ENCODE measurements around the gene NPFF. TPM values are rescaled to one million over a fixed set of nuclear protein-coding genes. Genes with fewer than 3 reads are reported as not detected.

Gene NPFF
- total RNA-seq, 2 donors from 2014 or later, result 9.1 TPM; not detected in 1

DNA sequence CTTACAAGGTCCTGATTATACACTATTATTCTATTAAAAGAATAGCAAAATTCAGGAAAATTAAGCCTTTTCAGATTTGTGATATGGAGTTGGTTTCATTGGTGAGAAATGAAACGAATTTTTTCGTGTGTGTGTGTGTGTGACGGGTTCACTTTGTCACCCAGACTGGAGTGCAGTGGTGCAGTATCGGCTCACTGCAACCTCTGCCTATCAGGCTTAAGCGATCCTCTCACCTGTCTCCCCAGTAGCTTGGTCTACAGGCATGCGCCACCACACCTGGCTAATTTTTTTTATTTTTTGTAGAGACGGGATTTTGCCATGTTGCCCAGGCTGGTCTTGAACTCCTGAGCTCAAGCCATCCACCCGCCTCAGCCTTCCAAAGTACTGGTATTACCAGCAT is 45.7 kb downstream of the NPFF start:
- ATAC-seq (ENCODE audit: insufficient number of reproducible peaks, low FRiP score, low read depth) (no peak), DNase-seq (ENCODE audit: low spot score) (no peak)
- no peaks in the 10 kb centered on the region for H3K9me3 ChIP-seq
- no peak overlapping the region for H3K27ac ChIP-seq
- peaks cover 95% of the 10 kb centered on the region for H3K36me3 ChIP-seq
- H3K27me3 ChIP-seq (replicated peaks; ENCODE audit: insufficient read depth), result no peaks in the 10 kb centered on the region
- TF ChIP-seq, protein P1, sequence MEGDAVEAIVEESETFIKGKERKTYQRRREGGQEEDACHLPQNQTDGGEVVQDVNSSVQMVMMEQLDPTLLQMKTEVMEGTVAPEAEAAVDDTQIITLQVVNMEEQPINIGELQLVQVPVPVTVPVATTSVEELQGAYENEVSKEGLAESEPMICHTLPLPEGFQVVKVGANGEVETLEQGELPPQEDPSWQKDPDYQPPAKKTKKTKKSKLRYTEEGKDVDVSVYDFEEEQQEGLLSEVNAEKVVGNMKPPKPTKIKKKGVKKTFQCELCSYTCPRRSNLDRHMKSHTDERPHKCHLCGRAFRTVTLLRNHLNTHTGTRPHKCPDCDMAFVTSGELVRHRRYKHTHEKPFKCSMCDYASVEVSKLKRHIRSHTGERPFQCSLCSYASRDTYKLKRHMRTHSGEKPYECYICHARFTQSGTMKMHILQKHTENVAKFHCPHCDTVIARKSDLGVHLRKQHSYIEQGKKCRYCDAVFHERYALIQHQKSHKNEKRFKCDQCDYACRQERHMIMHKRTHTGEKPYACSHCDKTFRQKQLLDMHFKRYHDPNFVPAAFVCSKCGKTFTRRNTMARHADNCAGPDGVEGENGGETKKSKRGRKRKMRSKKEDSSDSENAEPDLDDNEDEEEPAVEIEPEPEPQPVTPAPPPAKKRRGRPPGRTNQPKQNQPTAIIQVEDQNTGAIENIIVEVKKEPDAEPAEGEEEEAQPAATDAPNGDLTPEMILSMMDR (IDR thresholded peaks at IDR 0.05), result no peak
- H3K4me3 ChIP-seq, result no peak overlapping the region
- H3K4me1 ChIP-seq (ENCODE audit: control insufficient read depth in 1 of 2, low read depth in 2 of 2), result no peaks in the 10 kb centered on the region

- Histone ChIP-seq H3K27me3 (replicated peaks; ENCODE audit: insufficient read depth) (no peaks in the 10 kb centered on the region), H3K27ac (no peak overlapping the region), H3K9me3 (no peaks in the 10 kb centered on the region), H3K4me1 (ENCODE audit: control insufficient read depth in 1 of 2, low read depth in 2 of 2) (no peaks in the 10 kb centered on the region), H3K4me3 (no peak overlapping the region), H3K36me3 (peaks cover 96% of the 10 kb centered on the region)
- TF ChIP-seq, protein P1 (IDR thresholded peaks at IDR 0.05), result no peak
- ATAC-seq (ENCODE audit: insufficient number of reproducible peaks, low FRiP score, low read depth) (no peak), DNase-seq (ENCODE audit: low spot score) (no peak)
Measured at GRCh38 chr12:53461059-53461458, 46.2 kb downstream of the NPFF start.

- H3K4me3 ChIP-seq, result no peak overlapping the region
- no peak overlapping the region for H3K27ac ChIP-seq
- no peaks in the 10 kb centered on the region for H3K9me3 ChIP-seq
- H3K27me3 ChIP-seq (replicated peaks; ENCODE audit: insufficient read depth), result no peaks in the 10 kb centered on the region
- TF ChIP-seq, protein P1 (IDR thresholded peaks at IDR 0.05), result no peak
- H3K4me1 ChIP-seq (ENCODE audit: control insufficient read depth in 1 of 2, low read depth in 2 of 2), result peaks cover 5 to 8% of the 10 kb centered on the region in 2 donors
- ATAC-seq (ENCODE audit: insufficient number of reproducible peaks, low FRiP score, low read depth) (no peak), DNase-seq (ENCODE audit: low spot score) (no peak)
- H3K36me3 ChIP-seq, result peaks cover 94% of the 10 kb centered on the region
Measured at GRCh38 chr12:53459097-53459496, 48.2 kb downstream of the NPFF start.

Other genes with a start within 250 kb of the NPFF start
- gene ESPL1, start 239.2 kb downstream of the NPFF start, total RNA-seq, result under 1 TPM; 0.78 to 0.95 TPM
- 100 to 1,000 TPM; 305 to 445 TPM for gene PFDN5, start 211.9 kb downstream of the NPFF start, total RNA-seq
- gene MYG1, start 207.8 kb downstream of the NPFF start, total RNA-seq, result 10 to 100 TPM; 23.4 to 49.4 TPM
- 10 to 100 TPM; 43.2 to 64.2 TPM for gene AAAS, start 185.9 kb downstream of the NPFF start, total RNA-seq
- not detected for gene SP7, start 171.1 kb downstream of the NPFF start, total RNA-seq
- gene SP1, start 127.3 kb downstream of the NPFF start, total RNA-seq, result 10 to 100 TPM; 50.9 to 65.6 TPM
- under 1 TPM in 1 of 2 donors, not detected in 1; 0.27 TPM for gene AMHR2, start 83.6 kb downstream of the NPFF start, total RNA-seq
- gene PRR13, start 65.8 kb downstream of the NPFF start, total RNA-seq, result 10 to 100 TPM; 53.6 to 86.2 TPM
- gene PCBP2, start 55.4 kb downstream of the NPFF start, total RNA-seq, result 100 to 1,000 TPM; 326 to 466 TPM
- 10 to 100 TPM; 27.9 to 36.8 TPM for gene MAP3K12, start 8.0 kb downstream of the NPFF start, total RNA-seq
- gene TARBP2, start 6.2 kb downstream of the NPFF start, total RNA-seq, result 10 to 100 TPM; 14.2 to 27.7 TPM
- gene ATF7, start 118.9 kb upstream of the NPFF start, total RNA-seq, result 10 to 100 TPM; 24.4 to 82.1 TPM
- 100 to 1,000 TPM; 168 to 175 TPM for gene ATP5MC2, start 168.6 kb upstream of the NPFF start, total RNA-seq
- 100 to 1,000 TPM; 272 to 336 TPM for gene CALCOCO1, start 220.0 kb upstream of the NPFF start, total RNA-seq
- gene CISTR, start 244.5 kb upstream of the NPFF start, total RNA-seq, result not detected